HepG2 (cell line): ENCODE measurements around the gene FAM131A. TPM values are rescaled to one million over a fixed set of nuclear protein-coding genes. Genes with fewer than 3 reads are reported as not detected.

ENCODE experiments used
- ARID5B ChIP-seq: IDR thresholded peaks from 2 replicates; pipeline ENCODE4 v1.4.0; 2020; ENCODE audit warnings: mild to moderate bottlenecking, missing genetic modification reagents
- CBX2 ChIP-seq, 2 experiments: fragments of 200-600 bp in 1 of 2; sonication (generic); formaldehyde crosslinking in 1 of 2; IDR thresholded peaks; 2 replicates each; pipeline versions ENCODE4 v1.7.0 to v1.8.1; 2018 to 2022; ENCODE audit warnings: low read depth in 2 of 2, low read length in 1 of 2, mild to moderate bottlenecking in 1 of 2, missing genetic modification reagents in 1 of 2
- ELF4 ChIP-seq: sonication (generic); formaldehyde crosslinking; IDR thresholded peaks from 2 replicates; pipeline ENCODE4 v1.5.0; 2020; ENCODE audit warnings: missing genetic modification reagents, mild to moderate bottlenecking, moderate library complexity, borderline replicate concordance
- HINFP ChIP-seq: sonication (generic); formaldehyde crosslinking; IDR thresholded peaks from 2 replicates; pipeline ENCODE4 v1.4.0; 2020; ENCODE audit warnings: low read depth, mild to moderate bottlenecking, missing genetic modification reagents
- HNF4A ChIP-seq: sonication (generic); formaldehyde crosslinking; IDR thresholded peaks from 2 replicates; pipeline ENCODE4 v1.4.0; 2020; ENCODE audit warnings: missing genetic modification reagents
- MEIS1 ChIP-seq: sonication (generic); formaldehyde crosslinking; IDR thresholded peaks from 2 replicates; pipeline ENCODE4 v1.9.0; 2021; ENCODE audit warnings: mild to moderate bottlenecking, missing genetic modification reagents, moderate library complexity, borderline replicate concordance
- MXD1 ChIP-seq: sonication (generic); formaldehyde crosslinking; IDR thresholded peaks from 2 replicates; pipeline ENCODE4 v1.4.0; 2020; ENCODE audit warnings: mild to moderate bottlenecking, missing genetic modification reagents
- NFIB ChIP-seq: sonication (generic); formaldehyde crosslinking; IDR thresholded peaks from 2 replicates; pipeline ENCODE4 v1.9.0; 2021; ENCODE audit warnings: missing genetic modification reagents, mild to moderate bottlenecking, borderline replicate concordance
- PAWR ChIP-seq: sonication (generic); formaldehyde crosslinking; IDR thresholded peaks from 2 replicates; pipeline ENCODE4 v1.4.0; 2020; ENCODE audit warnings: missing genetic modification reagents, mild to moderate bottlenecking, borderline replicate concordance
- SMARCE1 ChIP-seq: fragments of 450-650 bp; IDR thresholded peaks from 2 replicates; pipeline ENCODE4 v1.6.1; 2017; ENCODE audit warnings: borderline replicate concordance
- SRSF1 ChIP-seq: fragments of 200-400 bp; formaldehyde crosslinking; optimal IDR thresholded peaks from 2 replicates; pipeline ENCODE3; 2017; ENCODE audit warnings: mild to moderate bottlenecking, low read depth, low read length, moderate library complexity
- SRSF4 ChIP-seq: fragments of 200-400 bp; formaldehyde crosslinking; IDR thresholded peaks from one replicate; pipeline ENCODE4 v1.6.1; 2018; ENCODE audit warnings: mild to moderate bottlenecking, low read depth, low read length, moderate library complexity; ENCODE audit not compliant: poor library complexity, severe bottlenecking
- ZBTB26 ChIP-seq: IDR thresholded peaks from 2 replicates; pipeline ENCODE4 v1.6.1; 2016; ENCODE audit warnings: missing compliant biosample characterization, missing genetic modification reagents, borderline replicate concordance
- ZFP36L1 ChIP-seq: sonication (generic); formaldehyde crosslinking; IDR thresholded peaks from 2 replicates; pipeline ENCODE4 v1.8.0; 2022; ENCODE audit warnings: mild to moderate bottlenecking, missing genetic modification reagents, moderate library complexity
- ZNF430 ChIP-seq: sonication (generic); formaldehyde crosslinking; IDR thresholded peaks from 2 replicates; pipeline ENCODE4 v1.9.0; 2021; ENCODE audit warnings: mild to moderate bottlenecking, missing genetic modification reagents
- ZNF468 ChIP-seq: sonication (generic); formaldehyde crosslinking; IDR thresholded peaks from 2 replicates; pipeline ENCODE4 v1.8.0; 2022; ENCODE audit warnings: mild to moderate bottlenecking, moderate library complexity, missing genetic modification reagents
- ZNF574 ChIP-seq: sonication (generic); formaldehyde crosslinking; IDR thresholded peaks from 2 replicates; pipeline ENCODE4 v1.4.0; 2020; ENCODE audit warnings: missing genetic modification reagents
- ZNF83 ChIP-seq: sonication (generic); formaldehyde crosslinking; IDR thresholded peaks from 2 replicates; pipeline ENCODE4 v1.4.0; 2020; ENCODE audit warnings: missing genetic modification reagents, mild to moderate bottlenecking, borderline replicate concordance
- ZSCAN30 ChIP-seq: sonication (generic); formaldehyde crosslinking; IDR thresholded peaks from 2 replicates; pipeline ENCODE4 v1.5.0; 2020; ENCODE audit warnings: mild to moderate bottlenecking, missing genetic modification reagents
- polyA plus RNA-seq, 8 experiments: library from polyadenylated mRNA; depleted of rRNA in 3 of 8; stranded (reverse) in 7 of 8; unstranded in 1 of 8; fragments of >200 nt; fragmentation: Illumina TruSeq in 4 of 8; extraction: Trizol in 4 of 8; gene quantifications; 2 replicates each; pipeline versions ENCODE4 v1.2.1 to v1.2.3, GENCODE V29; 2011 to 2016; ENCODE audit warnings: low read depth in 4 of 8, missing spikeins in 1 of 8, mixed read lengths in 1 of 8; ENCODE audit not compliant: insufficient read depth in 1 of 8
- total RNA-seq, 5 experiments: library from RNA; depleted of rRNA; stranded (reverse); fragments of >200 nt; fragmentation: Illumina TruSeq; extraction: Trizol; gene quantifications; 2 replicates each; pipeline ENCODE4 v1.2.3, GENCODE V29; 2016; ENCODE audit warnings: low read depth in 1 of 5

The FAM131A gene
- total and polyA plus RNA-seq, 2 of the 13 experiments (the other 11 are each of a cell fraction or from before 2014, with no cell fraction given) = 9.2 to 9.3 TPM

GRCh38 chr3:184377882-184378445 is 40.6 kb downstream of the FAM131A start, which contains the start of gene THPO (continued):
- no peak; the same call in 1 of the 2 replicates for TF ChIP-seq ARID5B (CRISPR knock-in tag)
- peak; percentile 80; the same call in 1 of the 2 replicates for TF ChIP-seq HINFP (CRISPR knock-in tag)
- 0 out of 2 replicates have a peak, but pooled peaks have one; percentile 66 for TF ChIP-seq ZFP36L1 (CRISPR knock-in tag)
- TF ChIP-seq ZNF468 (CRISPR knock-in tag) = no peak
- TF ChIP-seq ZNF574 (CRISPR knock-in tag) = peak; percentile 80
- no peak for TF ChIP-seq SRSF1
- TF ChIP-seq MEIS1 (CRISPR knock-in tag) = 0 out of 2 replicates have a peak, but pooled peaks have one; percentile 29
- TF ChIP-seq CBX2 (IDR thresholded peaks at IDR 0.05; ENCODE audit: low read depth, low read length) = no peak
- no peak; the same call in 1 of the 2 replicates for TF ChIP-seq CBX2 (CRISPR knock-in tag; IDR thresholded peaks at IDR 0.05; ENCODE audit: low read depth)
- TF ChIP-seq ZNF430 = no peak
- TF ChIP-seq SMARCE1 = no peak
- TF ChIP-seq HNF4A = peak; percentile 80
- peak; percentile 89 for TF ChIP-seq ZBTB26 (CRISPR knock-in tag)
- no peak for TF ChIP-seq PAWR
- TF ChIP-seq ZSCAN30 (CRISPR knock-in tag) = no peak
- TF ChIP-seq NFIB (CRISPR knock-in tag) = no peak
- no peak for TF ChIP-seq SRSF4
- TF ChIP-seq MXD1 (CRISPR knock-in tag) = no peak; the same call in 1 of the 2 replicates
- peak; percentile 46; the same call in 1 of the 2 replicates for TF ChIP-seq ELF4 (CRISPR knock-in tag)
- TF ChIP-seq ZNF83 (CRISPR knock-in tag) = no peak
